ENCODE data around the gene HTRA3. TPM values are rescaled to one million over a fixed set of nuclear protein-coding genes. Genes with fewer than 3 reads are reported as not detected.

The HTRA3 gene
- total RNA-seq, 4 donors from 2014 or later: 22.8 to 65.3 (median 29.5) TPM

DNA sequence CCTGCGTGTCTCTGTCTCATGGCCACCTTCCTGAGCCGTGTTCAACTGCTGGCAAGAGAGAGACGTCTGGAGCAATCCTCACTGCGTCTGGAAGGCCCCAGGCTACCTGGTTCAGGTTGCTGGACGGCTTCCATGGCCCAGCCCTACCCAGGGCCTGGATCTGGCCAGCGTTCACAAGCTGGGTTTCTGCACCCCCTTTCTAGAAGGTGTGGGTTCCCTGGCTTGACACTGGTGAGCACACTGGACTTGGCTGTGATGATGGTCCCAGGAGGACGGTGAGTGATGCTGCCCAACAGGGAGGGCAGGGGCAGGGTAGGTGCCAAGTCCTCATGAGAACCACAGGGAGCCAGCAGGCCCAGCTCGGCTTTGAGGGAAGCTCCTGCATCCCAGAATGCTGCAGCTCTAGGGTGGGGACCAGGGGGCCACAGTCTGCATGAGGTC, 63.4 kb downstream of the HTRA3 start:
- peak in 1 of 2 donors; percentile 12 for DNase-seq
- no peak overlapping the region for H3K4me3 ChIP-seq
- H3K9me3 ChIP-seq: no peaks in the 10 kb centered on the region
- H3K27me3 ChIP-seq: no peaks in the 10 kb centered on the region
- no peak overlapping the region for H3K27ac ChIP-seq
- no peaks in the 10 kb centered on the region for H3K36me3 ChIP-seq
- intact Hi-C loops (cut with DNase I; ENCODE audit: low total_unique reads): no loop called here
- no peak for TF ChIP-seq CTCF (IDR thresholded peaks at IDR 0.05)
- TF ChIP-seq POLR2A (IDR thresholded peaks at IDR 0.05): no peak
- peaks cover 0 to 5% of the 10 kb centered on the region in 2 donors for H3K4me1 ChIP-seq

DNA sequence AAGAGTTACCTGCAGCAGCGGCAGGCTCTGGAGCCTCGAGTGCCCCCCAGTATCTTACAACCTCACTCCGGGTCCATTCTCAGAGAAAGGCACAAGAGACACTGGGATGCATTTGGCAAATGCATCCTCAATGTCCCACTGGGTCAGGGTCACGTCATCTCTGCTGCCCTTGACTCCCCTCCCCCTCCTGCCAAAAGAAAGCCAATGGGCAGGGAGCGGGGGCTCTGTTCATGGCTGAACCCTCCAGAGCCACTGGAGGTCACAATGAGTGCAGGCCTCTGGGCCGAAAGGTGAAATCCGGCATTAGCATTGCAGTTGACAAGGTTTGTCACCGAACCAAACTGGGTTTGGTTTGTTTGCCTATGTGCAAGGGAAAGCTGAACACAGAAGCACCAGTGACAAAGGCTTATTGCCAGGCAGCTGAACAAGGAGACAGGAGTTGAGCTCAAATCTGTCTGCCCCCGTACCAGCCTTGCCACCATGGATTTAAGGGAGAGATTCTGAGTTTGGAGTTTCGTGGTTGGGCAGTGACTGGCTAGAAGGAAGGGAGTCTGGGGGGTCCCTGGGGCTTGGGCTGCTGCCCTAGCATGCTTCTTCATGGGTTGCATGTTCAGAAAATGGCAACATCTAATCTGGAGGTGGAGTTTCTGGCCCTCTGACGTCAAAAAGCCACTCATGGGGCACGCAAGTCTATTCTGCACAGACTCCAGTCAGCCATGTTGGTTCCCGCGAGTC, 64.3 kb downstream of the HTRA3 start:
- Histone ChIP-seq H3K4me1 (peaks cover 0 to 5% of the 10 kb centered on the region in 2 donors), H3K36me3 (no peaks in the 10 kb centered on the region), H3K9me3 (no peaks in the 10 kb centered on the region), H3K27me3 (no peaks in the 10 kb centered on the region), H3K27ac (no peak overlapping the region), H3K4me3 (no peak overlapping the region)
- DNase-seq: no peak
- TF ChIP-seq POLR2A (IDR thresholded peaks at IDR 0.05) (no peak), CTCF (IDR thresholded peaks at IDR 0.05) (no peak)
- intact Hi-C loops (cut with DNase I; ENCODE audit: low total_unique reads): no loop called here

DNA sequence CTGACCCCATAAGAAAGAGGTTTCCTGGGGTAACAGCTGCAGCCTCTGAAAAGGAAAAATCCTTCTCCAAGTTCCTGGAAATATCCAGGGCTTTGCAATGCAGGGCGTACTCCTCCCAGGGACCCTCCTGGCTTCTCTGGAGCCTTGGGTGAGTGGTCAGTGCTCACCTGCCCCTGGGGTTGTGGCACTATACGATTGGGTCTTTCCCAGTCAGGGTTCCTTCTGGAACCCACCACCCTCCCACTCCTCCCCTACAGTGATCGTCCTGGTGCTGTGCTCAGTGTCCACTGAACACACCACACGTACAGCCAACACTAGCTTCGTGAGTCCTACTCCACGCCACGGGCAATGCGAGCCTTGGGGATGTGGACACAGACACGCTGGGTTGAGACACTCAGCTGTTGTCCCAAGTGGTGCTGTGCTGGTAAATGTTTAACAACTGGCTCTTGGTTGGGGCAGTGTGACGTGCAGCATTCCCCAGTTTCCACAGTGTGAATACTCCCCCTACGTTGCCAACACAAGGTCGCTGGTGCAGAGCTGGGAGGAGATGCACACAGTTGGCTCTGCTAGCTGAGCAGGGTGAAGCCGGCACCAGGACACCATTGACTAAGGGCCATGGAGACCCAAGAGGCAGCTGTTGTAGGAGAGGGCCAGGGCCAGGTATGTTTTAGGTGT, 65.4 kb downstream of the HTRA3 start:
- intact Hi-C loops (cut with DNase I; ENCODE audit: low total_unique reads): no loop called here
- Histone ChIP-seq H3K36me3 (no peaks in the 10 kb centered on the region), H3K27ac (no peak overlapping the region), H3K4me1 (peaks cover 0 to 6% of the 10 kb centered on the region in 2 donors), H3K27me3 (no peaks in the 10 kb centered on the region), H3K9me3 (no peaks in the 10 kb centered on the region), H3K4me3 (no peak overlapping the region)
- peak in 1 of 2 donors; percentile 11 for DNase-seq
- TF ChIP-seq CTCF (IDR thresholded peaks at IDR 0.05) (no peak), POLR2A (IDR thresholded peaks at IDR 0.05) (no peak)

GRCh38 chr4:8335848-8336247, 66.3 kb downstream of the HTRA3 start:
- intact Hi-C loops (cut with DNase I; ENCODE audit: low total_unique reads): no loop called here
- Histone ChIP-seq H3K4me1 (peaks cover 6 to 12% of the 10 kb centered on the region in 2 donors), H3K9me3 (no peaks in the 10 kb centered on the region), H3K4me3 (no peak overlapping the region), H3K36me3 (no peaks in the 10 kb centered on the region), H3K27me3 (no peaks in the 10 kb centered on the region), H3K27ac (no peak overlapping the region)
- TF ChIP-seq POLR2A (IDR thresholded peaks at IDR 0.05) (no peak), CTCF (IDR thresholded peaks at IDR 0.05) (no peak)
- no peak for DNase-seq

GRCh38 chr4:8336412-8337075, 67.0 kb downstream of the HTRA3 start:
- Histone ChIP-seq H3K27ac (no peak overlapping the region), H3K9me3 (no peaks in the 10 kb centered on the region), H3K36me3 (no peaks in the 10 kb centered on the region), H3K4me1 (peaks cover 9 to 13% of the 10 kb centered on the region in 2 donors), H3K27me3 (no peaks in the 10 kb centered on the region), H3K4me3 (no peak overlapping the region)
- no peak for DNase-seq
- intact Hi-C loops (cut with DNase I; ENCODE audit: low total_unique reads): no loop called here
- TF ChIP-seq CTCF (IDR thresholded peaks at IDR 0.05) (no peak), POLR2A (IDR thresholded peaks at IDR 0.05) (no peak)

All from uterus (tissue), 4 donors.